ENCODE measurements around the gene FAM217A. TPM values are rescaled to one million over a fixed set of nuclear protein-coding genes. Genes with fewer than 3 reads are reported as not detected.
"Not testable (repeated sequence)": the region's sequence is repeated elsewhere in the genome, so short reads cannot be mapped to it uniquely, and the experiment has no call there.

Gene FAM217A
- total and polyA plus RNA-seq, 5 donors from 2014 or later, result 0.08 to 0.22 TPM; not detected in 3

DNA sequence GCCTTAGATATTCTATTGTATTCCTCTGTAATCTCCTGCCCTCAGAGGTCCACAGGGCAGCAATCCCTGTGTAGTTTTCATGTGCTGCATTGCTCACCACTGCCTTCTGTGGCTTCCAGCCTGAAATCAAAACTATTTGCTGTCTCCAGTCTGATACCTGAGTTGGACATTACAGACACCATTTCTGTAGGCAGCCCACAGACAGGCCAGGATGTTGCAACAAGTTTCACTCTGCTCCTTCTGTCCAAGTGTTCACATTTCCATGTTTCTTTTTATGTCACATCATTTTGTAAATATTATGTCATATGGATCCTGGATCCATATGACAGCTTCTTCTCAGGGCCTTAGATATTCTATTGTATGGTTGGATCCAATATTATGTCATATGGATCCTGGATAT, 34.7 kb upstream of the FAM217A start:
- Mint-ChIP-seq H3K4me1 (peaks cover 0 to 4% (median under 1%) of the 10 kb centered on the region in 4 donors), H3K27ac (peak overlapping the region in 1 of 3 donors; percentile 12), H3K27me3 (peaks cover 32% of the 10 kb centered on the region), H3K9me3 (peaks cover 9 to 19% (median 11%) of the 10 kb centered on the region in 7 donors), H3K36me3 (peaks cover 33% of the 10 kb centered on the region), H3K4me3 (no peak overlapping the region)
- H3K36me3 ChIP-seq (ENCODE audit: control insufficient read depth, insufficient read depth, low read length), result peaks cover 31% of the 10 kb centered on the region
- H3K4me1 ChIP-seq (ENCODE audit: control insufficient read depth, insufficient read depth, low read length, poor library complexity, severe bottlenecking), result no peaks in the 10 kb centered on the region
- ATAC-seq (ENCODE audit: low read depth in 2 of 2) (no peak), DNase-seq (no peak)
- H3K27ac ChIP-seq (ENCODE audit: insufficient read depth, low read length, poor library complexity, severe bottlenecking), result no peak overlapping the region
- no peak overlapping the region for H3K4me3 ChIP-seq (ENCODE audit: low read depth, low read length)
- peaks cover 8% of the 10 kb centered on the region for H3K27me3 ChIP-seq (ENCODE audit: control insufficient read depth, insufficient read depth, low read length)
- H3K9me3 ChIP-seq (ENCODE audit: control insufficient read depth in 2 of 2, low read length in 2 of 2), result peaks cover 17 to 21% of the 10 kb centered on the region in 2 experiments

- peaks cover 9 to 19% (median 11%) of the 10 kb centered on the region in 7 donors for H3K9me3 Mint-ChIP-seq
- H3K4me3 ChIP-seq (ENCODE audit: low read depth, low read length), result no peak overlapping the region
- peaks cover 37% of the 10 kb centered on the region for H3K27me3 Mint-ChIP-seq
- no peak overlapping the region for H3K27ac Mint-ChIP-seq
- no peak for ATAC-seq (ENCODE audit: low read depth in 2 of 2)
- H3K4me3 Mint-ChIP-seq, result no peak overlapping the region
- peaks cover 24% of the 10 kb centered on the region for H3K36me3 Mint-ChIP-seq
- peaks cover 0 to 4% (median under 1%) of the 10 kb centered on the region in 4 donors for H3K4me1 Mint-ChIP-seq
- no peak overlapping the region for H3K27ac ChIP-seq (ENCODE audit: insufficient read depth, low read length, poor library complexity, severe bottlenecking)
- H3K27me3 ChIP-seq (ENCODE audit: control insufficient read depth, insufficient read depth, low read length), result peaks cover 8% of the 10 kb centered on the region
- H3K36me3 ChIP-seq (ENCODE audit: control insufficient read depth, insufficient read depth, low read length), result peaks cover 20% of the 10 kb centered on the region
- H3K4me1 ChIP-seq (ENCODE audit: control insufficient read depth, insufficient read depth, low read length, poor library complexity, severe bottlenecking), result no peaks in the 10 kb centered on the region
- peaks cover 17 to 21% of the 10 kb centered on the region in 2 experiments for H3K9me3 ChIP-seq (ENCODE audit: control insufficient read depth in 2 of 2, low read length in 2 of 2)
- DNase-seq, result no peak
Observed at GRCh38 chr6:4112366-4112765, 33.4 kb upstream of the FAM217A start.

- ATAC-seq (ENCODE audit: low read depth in 2 of 2); H3K27me3 ChIP-seq (ENCODE audit: control insufficient read depth, insufficient read depth, low read length); H3K27ac ChIP-seq (ENCODE audit: insufficient read depth, low read length, poor library complexity, severe bottlenecking); H3K36me3 Mint-ChIP-seq; H3K27ac Mint-ChIP-seq; DNase-seq; H3K4me1 Mint-ChIP-seq; H3K4me3 ChIP-seq (ENCODE audit: low read depth, low read length); H3K4me1 ChIP-seq (ENCODE audit: control insufficient read depth, insufficient read depth, low read length, poor library complexity, severe bottlenecking); H3K4me3 Mint-ChIP-seq; H3K36me3 ChIP-seq (ENCODE audit: control insufficient read depth, insufficient read depth, low read length): not testable (repeated sequence)
- H3K9me3 Mint-ChIP-seq, result peaks cover 6 to 16% (median 9%) of the 10 kb centered on the region in 7 donors
- H3K9me3 ChIP-seq (ENCODE audit: control insufficient read depth in 2 of 2, low read length in 2 of 2), result peaks cover 17 to 21% of the 10 kb centered on the region in 2 experiments
- H3K27me3 Mint-ChIP-seq, result peaks cover 48% of the 10 kb centered on the region
Observed at GRCh38 chr6:4109363-4109815, 30.5 kb upstream of the FAM217A start.

- no peak overlapping the region for H3K27ac ChIP-seq (ENCODE audit: insufficient read depth, low read length, poor library complexity, severe bottlenecking)
- H3K9me3 ChIP-seq (ENCODE audit: control insufficient read depth in 2 of 2, low read length in 2 of 2), result peaks cover 16 to 20% of the 10 kb centered on the region in 2 experiments
- Mint-ChIP-seq H3K4me3 (no peak overlapping the region), H3K27me3 (peaks cover 48% of the 10 kb centered on the region), H3K4me1 (peaks cover 0 to 4% (median 0%) of the 10 kb centered on the region in 4 donors), H3K27ac (no peak overlapping the region), H3K9me3 (peaks cover 6 to 12% (median 7%) of the 10 kb centered on the region in 7 donors), H3K36me3 (no peaks in the 10 kb centered on the region)
- DNase-seq, result no peak
- no peak overlapping the region for H3K4me3 ChIP-seq (ENCODE audit: low read depth, low read length)
- no peak for ATAC-seq (ENCODE audit: low read depth in 2 of 2)
- H3K36me3 ChIP-seq (ENCODE audit: control insufficient read depth, insufficient read depth, low read length), result no peaks in the 10 kb centered on the region
- no peaks in the 10 kb centered on the region for H3K4me1 ChIP-seq (ENCODE audit: control insufficient read depth, insufficient read depth, low read length, poor library complexity, severe bottlenecking)
- H3K27me3 ChIP-seq (ENCODE audit: control insufficient read depth, insufficient read depth, low read length), result peaks cover 8% of the 10 kb centered on the region
Observed at GRCh38 chr6:4108561-4109093, 29.7 kb upstream of the FAM217A start.

- Histone ChIP-seq H3K4me1 (ENCODE audit: control insufficient read depth, insufficient read depth, low read length, poor library complexity, severe bottlenecking) (no peaks in the 10 kb centered on the region), H3K27me3 (ENCODE audit: control insufficient read depth, insufficient read depth, low read length) (peaks cover 6% of the 10 kb centered on the region), H3K36me3 (ENCODE audit: control insufficient read depth, insufficient read depth, low read length) (no peaks in the 10 kb centered on the region), H3K27ac (ENCODE audit: insufficient read depth, low read length, poor library complexity, severe bottlenecking) (no peak overlapping the region), H3K9me3 (ENCODE audit: control insufficient read depth in 2 of 2, low read length in 2 of 2) (peaks cover 8 to 14% of the 10 kb centered on the region in 2 experiments), H3K4me3 (ENCODE audit: low read depth, low read length) (no peak overlapping the region)
- no peak overlapping the region for H3K27ac Mint-ChIP-seq
- H3K9me3 Mint-ChIP-seq, result peaks cover 5 to 11% (median 6%) of the 10 kb centered on the region in 7 donors
- no peak overlapping the region for H3K4me3 Mint-ChIP-seq
- peaks cover 48% of the 10 kb centered on the region for H3K27me3 Mint-ChIP-seq
- no peaks in the 10 kb centered on the region for H3K36me3 Mint-ChIP-seq
- no peak for DNase-seq
- ATAC-seq (ENCODE audit: low read depth in 2 of 2), result no peak
- H3K4me1 Mint-ChIP-seq, result peaks cover 0 to 4% (median 0%) of the 10 kb centered on the region in 4 donors
Observed at GRCh38 chr6:4107873-4108272, 28.9 kb upstream of the FAM217A start.

DNA sequence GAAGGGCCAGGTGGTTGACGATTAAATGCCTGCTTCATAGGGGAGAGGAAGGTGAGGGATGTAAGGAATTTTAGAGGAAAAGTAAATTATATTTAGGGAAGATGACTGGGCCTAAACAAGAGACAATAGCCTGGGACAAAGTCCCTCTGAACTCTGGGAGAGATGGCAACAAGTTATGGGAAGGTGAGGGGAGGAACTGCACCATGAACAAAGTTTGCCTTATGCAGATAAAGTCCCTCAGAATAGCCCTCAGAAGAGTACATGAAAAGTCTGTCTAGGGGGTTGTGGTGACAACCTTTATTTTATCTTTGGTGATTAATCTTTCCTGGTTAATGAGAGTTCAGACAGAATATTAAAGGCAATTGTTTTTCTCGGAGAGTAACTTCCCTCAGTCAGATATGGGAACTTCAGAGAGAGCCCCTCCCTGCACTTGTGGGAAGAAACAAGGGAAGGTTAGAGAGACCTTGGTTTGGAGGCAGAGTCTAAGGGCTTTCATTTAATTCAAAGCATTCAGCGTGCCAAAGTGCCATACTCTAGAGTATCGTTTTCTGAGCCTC, 27.1 kb upstream of the FAM217A start:
- Mint-ChIP-seq H3K27ac (no peak overlapping the region), H3K9me3 (peaks cover 0 to 3% (median 0%) of the 10 kb centered on the region in 7 donors)
- no peak for ATAC-seq (ENCODE audit: low read depth in 2 of 2)

GRCh38 chr6:4103929-4104328, 25.0 kb upstream of the FAM217A start:
- Histone ChIP-seq H3K27ac (ENCODE audit: insufficient read depth, low read length, poor library complexity, severe bottlenecking) (no peak overlapping the region), H3K27me3 (ENCODE audit: control insufficient read depth, insufficient read depth, low read length) (no peaks in the 10 kb centered on the region), H3K4me1 (ENCODE audit: control insufficient read depth, insufficient read depth, low read length, poor library complexity, severe bottlenecking) (no peaks in the 10 kb centered on the region), H3K36me3 (ENCODE audit: control insufficient read depth, insufficient read depth, low read length) (no peaks in the 10 kb centered on the region), H3K4me3 (ENCODE audit: low read depth, low read length) (no peak overlapping the region), H3K9me3 (ENCODE audit: control insufficient read depth in 2 of 2, low read length in 2 of 2) (no peaks in the 10 kb centered on the region)
- Mint-ChIP-seq H3K36me3 (no peaks in the 10 kb centered on the region), H3K27ac (no peak overlapping the region), H3K27me3 (peaks cover 24% of the 10 kb centered on the region), H3K4me1 (no peaks in the 10 kb centered on the region), H3K4me3 (no peak overlapping the region), H3K9me3 (peaks cover 0 to 3% (median 0%) of the 10 kb centered on the region in 7 donors)
- DNase-seq (no peak), ATAC-seq (ENCODE audit: low read depth in 2 of 2) (no peak)

More for the DNA sequence above, 27.1 kb upstream of the FAM217A start:
- no peaks in the 10 kb centered on the region for H3K36me3 Mint-ChIP-seq
- H3K27me3 Mint-ChIP-seq, result peaks cover 29% of the 10 kb centered on the region
- no peak overlapping the region for H3K27ac ChIP-seq (ENCODE audit: insufficient read depth, low read length, poor library complexity, severe bottlenecking)
- H3K4me3 Mint-ChIP-seq, result no peak overlapping the region
- H3K4me1 Mint-ChIP-seq, result no peaks in the 10 kb centered on the region
- H3K9me3 ChIP-seq (ENCODE audit: control insufficient read depth in 2 of 2, low read length in 2 of 2), result no peaks in the 10 kb centered on the region
- DNase-seq, result no peak
- no peaks in the 10 kb centered on the region for H3K4me1 ChIP-seq (ENCODE audit: control insufficient read depth, insufficient read depth, low read length, poor library complexity, severe bottlenecking)
- H3K36me3 ChIP-seq (ENCODE audit: control insufficient read depth, insufficient read depth, low read length), result no peaks in the 10 kb centered on the region
- H3K27me3 ChIP-seq (ENCODE audit: control insufficient read depth, insufficient read depth, low read length), result peaks cover 3% of the 10 kb centered on the region
- H3K4me3 ChIP-seq (ENCODE audit: low read depth, low read length), result no peak overlapping the region
